SK-N-SH treated with all-trans-retinoic acid at 6 μM for 48 hours (cell line): Measurements from ENCODE around the gene FAM185A.
"Not testable (repeated sequence)": the region's sequence is repeated elsewhere in the genome, so short reads cannot be mapped to it uniquely, and the experiment has no call there.

Experiments
- RARB ChIP-seq: fragments of 250-450 bp; sonication (Bioruptor Pico); IDR thresholded peaks from 2 replicates; pipeline ENCODE4 v1.8.0; 2021; ENCODE audit warnings: mild to moderate bottlenecking, moderate library complexity
- ZFP3 ChIP-seq: fragments of 250-450 bp; sonication (Bioruptor Pico); IDR thresholded peaks from 2 replicates; pipeline ENCODE4 v1.5.0; 2020; ENCODE audit warnings: mild to moderate bottlenecking, moderate library complexity

DNA sequence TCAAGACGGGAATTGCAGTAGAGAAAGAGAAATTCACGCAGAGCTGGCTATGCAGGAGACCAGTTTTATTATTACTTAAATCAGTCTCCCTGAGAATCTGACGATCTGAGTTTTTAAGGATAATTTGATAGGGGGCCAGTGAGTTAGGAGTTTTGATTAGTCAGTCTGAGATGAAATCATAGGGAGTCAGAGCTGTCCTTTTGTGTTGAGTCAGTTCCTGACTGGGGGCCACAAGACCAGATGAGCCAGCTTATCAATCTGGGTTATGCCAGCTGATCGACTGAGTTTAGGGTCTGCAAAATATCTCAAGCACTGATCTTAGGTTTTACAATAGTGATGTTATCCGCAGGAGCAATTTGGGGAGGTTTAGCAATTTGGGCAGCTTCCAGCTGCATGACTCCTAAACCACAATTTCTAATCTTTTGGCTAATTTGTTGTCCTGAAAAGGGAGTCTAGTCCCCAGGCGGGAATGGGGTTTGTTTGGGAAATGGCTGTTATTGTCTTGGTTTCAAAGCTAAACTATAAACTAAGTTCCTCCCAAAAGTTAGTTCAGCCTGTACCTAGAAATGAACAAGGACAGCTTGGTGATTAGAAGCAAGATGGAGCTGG lies 47.3 kb downstream of the FAM185A start:
- TF ChIP-seq RARB (CRISPR knock-in tag); ZFP3: not testable (repeated sequence)
